Prostate gland (tissue), 2 donors: ENCODE data around the gene ASCL2. TPM values are rescaled to one million over a fixed set of nuclear protein-coding genes. Genes with fewer than 3 reads are reported as not detected.

Source experiments
- DNase-seq: peaks from one replicate; pipeline ENCODE4 v3.0.0-alpha.2; 2019; ENCODE audit warnings: low spot score
- H3K27ac ChIP-seq, 2 donors: fragments of 200-600 bp; sonication (generic); 2 replicates each; pipeline ENCODE4 v1.5.1; 2017 to 2019
- H3K27me3 ChIP-seq: fragments of 200-600 bp; sonication (generic); replicated peaks from 2 replicates; pipeline ENCODE4 v1.5.1; 2019; ENCODE audit not compliant: insufficient read depth
- H3K36me3 ChIP-seq, 2 donors: fragments of 200-600 bp; sonication (generic); 1 replicate in 1 of 2; 2 replicates in 1 of 2; pipeline versions ENCODE4 v1.5.1 to v1.8.1; 2017 to 2019
- H3K4me1 ChIP-seq: fragments of 200-600 bp; sonication (generic); replicated peaks from 2 replicates; pipeline ENCODE4 v1.5.1; 2019
- H3K4me3 ChIP-seq, 2 donors: fragments of 200-600 bp; sonication (generic); 2 replicates each; pipeline ENCODE4 v1.5.1; 2017 to 2019
- H3K9me3 ChIP-seq: fragments of 200-600 bp; sonication (generic); 2 replicates; pipeline ENCODE4 v1.5.1; 2017
- CTCF ChIP-seq, 4 experiments: fragments of 200-600 bp in 2 of 4; fragments of 450-650 bp in 2 of 4; sonication (generic) in 2 of 4; IDR thresholded peaks; 1 replicate in 3 of 4; 2 replicates in 1 of 4; pipeline ENCODE4 v1.5.1; 2016 to 2019; ENCODE audit warnings: antibody characterized with exemption in 4 of 4, mild to moderate bottlenecking in 2 of 4, moderate library complexity in 2 of 4
- POLR2A ChIP-seq: fragments of 450-650 bp; IDR thresholded peaks from one replicate; pipeline ENCODE4 v1.6.1; 2016; ENCODE audit warnings: antibody characterized with exemption, mild to moderate bottlenecking
- POLR2AphosphoS5 ChIP-seq: sonication (generic); formaldehyde crosslinking; IDR thresholded peaks from one replicate; pipeline ENCODE4 v1.6.1; 2017; ENCODE audit warnings: antibody characterized with exemption
- WGBS: methylation state at CpG from one replicate; pipeline ENCODE4 v1.1.5; 2018; 5-methylcytosine and 5-hydroxymethylcytosine counted together
- intact Hi-C: fragments of 100-400 bp; cut with DNase I; formaldehyde crosslinking; loops from one replicate; pipeline ENCODE4 v1.14.2; 2022
- total RNA-seq, 2 donors: library from RNA; depleted of rRNA; stranded (reverse); fragments of >200 nt; gene quantifications; one replicate each; pipeline ENCODE4 v1.1.0, GENCODE V29; 2016

ASCL2 gene
- total RNA-seq, 2 donors from 2014 or later = 3.9 to 7.9 TPM

- under 1% methylated on average over 55 of the region's 104 CpGs for WGBS
- TF ChIP-seq POLR2A = no peak
- TF ChIP-seq CTCF (IDR thresholded peaks at IDR 0.05) = peak in 3 of 4 experiments; percentile 39 to 68 (median 63)
- TF ChIP-seq POLR2AphosphoS5 = peak; percentile 29
- H3K27ac ChIP-seq = peak overlapping the region; percentile 75 to 77
- H3K36me3 ChIP-seq = no peaks in the 10 kb centered on the region
- H3K4me1 ChIP-seq = peaks cover 11% of the 10 kb centered on the region
- no peaks in the 10 kb centered on the region for H3K27me3 ChIP-seq
- peak overlapping the region; percentile 40 to 55 for H3K4me3 ChIP-seq
- DNase-seq = peak; percentile 75
- intact Hi-C loops = no loop called here
- H3K9me3 ChIP-seq = no peaks in the 10 kb centered on the region
Observed at GRCh38 chr11:2269601-2270321, 627 bp downstream of the ASCL2 start.

GRCh38 chr11:2268729-2269600, 1.4 kb downstream of the ASCL2 start:
- TF ChIP-seq CTCF (IDR thresholded peaks at IDR 0.05) = no peak
- TF ChIP-seq POLR2AphosphoS5 = peak; percentile 36
- peak; percentile 42 for TF ChIP-seq POLR2A
- H3K27ac ChIP-seq = peak overlapping the region; percentile 75 to 77
- no peaks in the 10 kb centered on the region for H3K9me3 ChIP-seq
- 2% methylated on average over 63 of the region's 89 CpGs for WGBS
- H3K4me1 ChIP-seq = peaks cover 11% of the 10 kb centered on the region
- no peaks in the 10 kb centered on the region for H3K27me3 ChIP-seq
- no peaks in the 10 kb centered on the region for H3K36me3 ChIP-seq
- DNase-seq = peak; percentile 72
- H3K4me3 ChIP-seq = peak overlapping the region; percentile 40 to 55
- intact Hi-C loops = no loop called here

DNA sequence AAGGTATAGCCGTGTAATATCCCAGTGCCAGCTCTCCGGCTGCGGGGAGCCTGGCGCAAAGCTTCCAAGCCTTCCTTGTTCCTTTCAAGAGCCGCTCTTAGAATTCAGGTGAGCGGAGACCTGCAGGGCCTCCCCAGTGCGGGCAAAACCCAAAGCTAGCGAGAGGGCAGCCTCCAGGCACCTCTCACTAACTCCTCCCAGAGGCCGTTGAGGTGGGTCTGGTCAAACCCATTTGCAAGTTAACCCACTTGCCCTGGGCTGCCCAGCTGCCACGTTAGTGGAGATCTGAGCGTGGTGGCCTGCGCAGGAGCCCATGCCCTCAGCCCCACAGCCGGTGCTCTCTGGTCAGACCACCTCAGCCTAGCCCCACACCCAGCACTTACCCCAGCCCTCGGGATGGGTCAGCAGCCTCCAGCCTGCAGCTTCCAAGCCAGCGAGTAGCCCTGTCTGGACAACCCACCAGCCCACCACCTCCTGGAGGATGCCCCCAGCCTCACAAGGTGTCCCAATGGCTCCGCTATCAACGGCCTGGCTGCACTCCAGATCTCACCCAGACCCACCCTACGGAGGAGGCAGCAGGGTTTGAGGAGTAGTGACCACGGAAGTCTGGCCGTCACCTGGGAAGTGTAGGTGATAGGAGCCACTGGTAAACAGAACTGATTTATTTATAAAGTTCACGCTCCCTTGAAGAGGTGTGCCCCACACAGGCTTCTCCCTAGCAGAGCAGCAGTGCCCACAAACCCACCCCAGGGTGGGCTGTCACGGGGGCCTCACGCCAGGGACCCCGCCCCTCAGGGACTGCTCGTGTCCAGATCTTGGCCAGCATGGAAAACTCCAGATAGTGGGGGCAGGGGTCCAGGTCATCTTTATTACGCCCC, 2.3 kb downstream of the ASCL2 start:
- Histone ChIP-seq H3K4me1 (peaks cover 11% of the 10 kb centered on the region), H3K27ac (peak overlapping the region; percentile 75 to 77), H3K27me3 (no peaks in the 10 kb centered on the region), H3K36me3 (no peaks in the 10 kb centered on the region), H3K9me3 (no peaks in the 10 kb centered on the region), H3K4me3 (peak overlapping the region in 1 of 2 donors; percentile 55)
- WGBS = 82% methylated on average over 24 of the region's 26 CpGs
- DNase-seq = peak; percentile 6
- TF ChIP-seq POLR2AphosphoS5 = no peak
- no peak for TF ChIP-seq POLR2A
- no peak for TF ChIP-seq CTCF (IDR thresholded peaks at IDR 0.05)
- intact Hi-C loops = no loop called here

DNA sequence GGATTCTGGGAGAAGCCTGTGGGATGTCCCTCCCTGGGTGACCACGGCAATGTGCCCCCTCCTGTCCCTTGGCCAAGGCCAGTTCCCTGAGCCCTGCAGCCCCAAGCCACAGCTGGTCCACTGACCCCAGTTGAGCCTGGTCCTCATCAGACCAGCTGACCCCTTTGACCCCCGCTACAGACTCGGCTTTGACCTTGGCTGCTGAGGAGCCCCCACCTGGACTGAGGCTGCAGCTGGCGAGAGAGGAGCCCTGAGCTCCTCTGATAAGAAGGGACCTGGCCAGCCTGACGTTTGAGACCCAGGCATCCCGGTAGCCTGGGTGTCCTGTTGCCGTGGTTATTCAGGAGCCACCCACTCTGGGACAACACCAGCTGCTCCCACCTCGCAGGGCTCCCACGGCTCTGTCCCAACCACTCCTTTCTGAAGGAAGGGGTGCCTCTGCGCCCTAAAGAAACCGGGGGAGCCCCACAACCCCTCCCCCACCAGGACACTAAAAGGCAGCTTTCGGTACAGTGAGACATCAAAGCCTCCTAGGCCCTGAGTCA, 3.0 kb downstream of the ASCL2 start:
- peaks cover 11% of the 10 kb centered on the region for H3K4me1 ChIP-seq
- WGBS = 91% methylated on average over 12 of the region's 12 CpGs
- H3K27me3 ChIP-seq = no peaks in the 10 kb centered on the region
- H3K36me3 ChIP-seq = no peaks in the 10 kb centered on the region
- peak; percentile 3 for DNase-seq
- no peaks in the 10 kb centered on the region for H3K9me3 ChIP-seq
- intact Hi-C loops = no loop called here
- no peak for TF ChIP-seq CTCF (IDR thresholded peaks at IDR 0.05)
- no peak overlapping the region for H3K27ac ChIP-seq
- H3K4me3 ChIP-seq = no peak overlapping the region
